Activated effector memory CD4-positive, alpha-beta T cell treated with anti-CD3 and anti-CD28 coated beads, Interleukin-2, amount 50 U/mL, for 16 hours (primary cell): ENCODE measurements around the gene CCDC158.
"Not testable (repeated sequence)": the region's sequence is repeated elsewhere in the genome, so short reads cannot be mapped to it uniquely, and the experiment has no call there.

ENCODE experiments used
- DNase-seq: peaks from one replicate; pipeline ENCODE4 v3.0.0-alpha.2; 2020

CCDC158 gene

GRCh38 chr4:76429636-76430035 lies 8.7 kb upstream of the CCDC158 start:
- no peak for DNase-seq

- no peak for DNase-seq
Measured at GRCh38 chr4:76426272-76426671, 5.3 kb upstream of the CCDC158 start.

- DNase-seq: not testable (repeated sequence)
Measured at GRCh38 chr4:76423159-76423558, 2.2 kb upstream of the CCDC158 start.

- DNase-seq: no peak
Measured at GRCh38 chr4:76420188-76420761, 666 bp downstream of the CCDC158 start.

- no peak for DNase-seq
Measured at GRCh38 chr4:76410636-76411035, 10.3 kb downstream of the CCDC158 start.

- no peak for DNase-seq
Measured at GRCh38 chr4:76407440-76408119, 13.4 kb downstream of the CCDC158 start.

- DNase-seq: no peak
Measured at GRCh38 chr4:76406081-76406480, 14.9 kb downstream of the CCDC158 start.

- no peak for DNase-seq
Measured at GRCh38 chr4:76401654-76402053, 19.3 kb downstream of the CCDC158 start.

- DNase-seq: no peak
Measured at GRCh38 chr4:76388160-76388908, 32.6 kb downstream of the CCDC158 start.

GRCh38 chr4:76386566-76387305 lies 34.2 kb downstream of the CCDC158 start:
- no peak for DNase-seq

GRCh38 chr4:76385974-76386373 lies 35.0 kb downstream of the CCDC158 start:
- DNase-seq: no peak

GRCh38 chr4:76384052-76384451 lies 36.9 kb downstream of the CCDC158 start:
- no peak for DNase-seq

GRCh38 chr4:76383001-76383400 lies 37.9 kb downstream of the CCDC158 start:
- no peak for DNase-seq

GRCh38 chr4:76381986-76382385 lies 39.0 kb downstream of the CCDC158 start:
- no peak for DNase-seq

- DNase-seq: no peak
Measured at GRCh38 chr4:76380561-76380960, 40.4 kb downstream of the CCDC158 start.

- DNase-seq: peak; percentile 76
Measured at GRCh38 chr4:76377911-76378310, 43.0 kb downstream of the CCDC158 start.

- DNase-seq: no peak
Measured at GRCh38 chr4:76377481-76377901, 43.5 kb downstream of the CCDC158 start.

- DNase-seq: no peak
Measured at GRCh38 chr4:76376534-76376933, 44.4 kb downstream of the CCDC158 start.

GRCh38 chr4:76375703-76376102 lies 45.2 kb downstream of the CCDC158 start:
- no peak for DNase-seq

GRCh38 chr4:76374798-76375197 lies 46.1 kb downstream of the CCDC158 start:
- no peak for DNase-seq

- DNase-seq: no peak
Measured at GRCh38 chr4:76373919-76374552, 46.9 kb downstream of the CCDC158 start.

- no peak for DNase-seq
Measured at GRCh38 chr4:76366737-76367136, 54.2 kb downstream of the CCDC158 start.

GRCh38 chr4:76365636-76366035 lies 55.3 kb downstream of the CCDC158 start:
- no peak for DNase-seq
